ENCODE results near the gene GDNF.
"Not testable (repeated sequence)": the region's sequence is repeated elsewhere in the genome, so short reads cannot be mapped to it uniquely, and the experiment has no call there.

GRCh38 chr5:37781409-37781808 is 58.4 kb downstream of the GDNF start:
- TF ChIP-seq, protein P1, sequence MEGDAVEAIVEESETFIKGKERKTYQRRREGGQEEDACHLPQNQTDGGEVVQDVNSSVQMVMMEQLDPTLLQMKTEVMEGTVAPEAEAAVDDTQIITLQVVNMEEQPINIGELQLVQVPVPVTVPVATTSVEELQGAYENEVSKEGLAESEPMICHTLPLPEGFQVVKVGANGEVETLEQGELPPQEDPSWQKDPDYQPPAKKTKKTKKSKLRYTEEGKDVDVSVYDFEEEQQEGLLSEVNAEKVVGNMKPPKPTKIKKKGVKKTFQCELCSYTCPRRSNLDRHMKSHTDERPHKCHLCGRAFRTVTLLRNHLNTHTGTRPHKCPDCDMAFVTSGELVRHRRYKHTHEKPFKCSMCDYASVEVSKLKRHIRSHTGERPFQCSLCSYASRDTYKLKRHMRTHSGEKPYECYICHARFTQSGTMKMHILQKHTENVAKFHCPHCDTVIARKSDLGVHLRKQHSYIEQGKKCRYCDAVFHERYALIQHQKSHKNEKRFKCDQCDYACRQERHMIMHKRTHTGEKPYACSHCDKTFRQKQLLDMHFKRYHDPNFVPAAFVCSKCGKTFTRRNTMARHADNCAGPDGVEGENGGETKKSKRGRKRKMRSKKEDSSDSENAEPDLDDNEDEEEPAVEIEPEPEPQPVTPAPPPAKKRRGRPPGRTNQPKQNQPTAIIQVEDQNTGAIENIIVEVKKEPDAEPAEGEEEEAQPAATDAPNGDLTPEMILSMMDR (IDR thresholded peaks at IDR 0.05), result not testable (repeated sequence)
- TF ChIP-seq EZH2 (IDR thresholded peaks at IDR 0.05; ENCODE audit: borderline replicate concordance, insufficient read depth, low read depth, low read length, poor library complexity, severe bottlenecking), result not testable (repeated sequence)
